ENCODE measurements around the gene INCA1.
A peak's percentile ranks its signal among the peaks of the same experiment; 100 is the strongest.

INCA1 gene

DNA sequence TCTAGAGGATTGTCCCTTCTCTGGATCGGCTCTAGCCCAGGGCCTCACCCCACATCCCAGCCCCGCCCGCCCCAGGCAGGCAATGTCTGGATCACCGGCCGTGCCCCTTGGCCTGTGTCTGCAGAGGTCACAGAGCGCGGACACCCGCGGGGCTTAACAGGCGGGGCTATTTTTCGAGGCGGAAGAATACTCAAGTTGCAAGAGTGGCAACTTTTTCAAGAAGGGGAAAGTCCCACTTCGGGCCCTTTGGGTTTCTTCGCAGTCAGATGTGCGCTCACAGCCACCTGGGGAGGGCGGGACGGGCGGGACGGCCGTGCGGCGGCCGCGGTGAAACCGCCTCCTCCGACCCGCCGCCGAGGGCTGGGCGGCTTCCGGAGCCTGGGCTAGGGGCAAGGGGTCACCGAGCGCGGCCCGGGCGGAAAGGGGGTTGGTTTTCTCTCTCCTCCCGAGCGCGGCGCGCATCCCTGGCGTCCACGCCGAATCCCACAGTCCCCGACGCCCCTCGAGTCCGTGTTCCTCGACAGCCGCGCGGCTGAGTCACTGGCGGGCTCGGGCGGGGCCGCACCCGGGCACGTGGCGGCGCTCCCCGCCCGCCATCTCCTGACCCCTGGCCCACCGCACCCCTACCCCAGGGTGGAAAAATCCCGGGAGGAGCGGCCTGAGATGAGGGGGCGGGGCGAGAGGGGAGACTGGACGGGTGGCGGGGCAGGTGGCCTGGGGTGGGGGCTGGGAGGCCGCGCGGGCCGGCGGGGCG, 47.8 kb downstream of the INCA1 start:
- DNase-seq (peak; percentile 79), ATAC-seq (ENCODE audit: insufficient read depth, low read depth) (peak; percentile 33)
- Histone ChIP-seq H3K4me1 (ENCODE audit: insufficient read depth, low read length) (peaks cover 49% of the 10 kb centered on the region), H3K9me3 (ENCODE audit: insufficient read depth, low read length, severe bottlenecking) (no peaks in the 10 kb centered on the region), H3K79me2 (ENCODE audit: insufficient read depth, low read length) (peaks cover 49% of the 10 kb centered on the region), H3K27me3 (ENCODE audit: insufficient read depth, low read length, poor library complexity) (no peaks in the 10 kb centered on the region), H3K27ac (ENCODE audit: low read length) (peak overlapping the region; percentile 99), H4K20me1 (ENCODE audit: insufficient read depth, low read length) (peaks cover 31% of the 10 kb centered on the region), H3K36me3 (ENCODE audit: insufficient read depth, low read length) (peaks cover 37% of the 10 kb centered on the region), H2AFZ (ENCODE audit: low read depth, low read length) (peak overlapping the region; percentile 82), H3K9ac (ENCODE audit: low read depth, low read length) (peak overlapping the region; percentile 98), H3K4me2 (ENCODE audit: insufficient read depth, low read length) (peak overlapping the region; percentile 93), H3K4me3 (ENCODE audit: low read depth in 1 of 2, low read length in 2 of 2) (peak overlapping the region; percentile 71 to 91)
- TF ChIP-seq, protein P1, sequence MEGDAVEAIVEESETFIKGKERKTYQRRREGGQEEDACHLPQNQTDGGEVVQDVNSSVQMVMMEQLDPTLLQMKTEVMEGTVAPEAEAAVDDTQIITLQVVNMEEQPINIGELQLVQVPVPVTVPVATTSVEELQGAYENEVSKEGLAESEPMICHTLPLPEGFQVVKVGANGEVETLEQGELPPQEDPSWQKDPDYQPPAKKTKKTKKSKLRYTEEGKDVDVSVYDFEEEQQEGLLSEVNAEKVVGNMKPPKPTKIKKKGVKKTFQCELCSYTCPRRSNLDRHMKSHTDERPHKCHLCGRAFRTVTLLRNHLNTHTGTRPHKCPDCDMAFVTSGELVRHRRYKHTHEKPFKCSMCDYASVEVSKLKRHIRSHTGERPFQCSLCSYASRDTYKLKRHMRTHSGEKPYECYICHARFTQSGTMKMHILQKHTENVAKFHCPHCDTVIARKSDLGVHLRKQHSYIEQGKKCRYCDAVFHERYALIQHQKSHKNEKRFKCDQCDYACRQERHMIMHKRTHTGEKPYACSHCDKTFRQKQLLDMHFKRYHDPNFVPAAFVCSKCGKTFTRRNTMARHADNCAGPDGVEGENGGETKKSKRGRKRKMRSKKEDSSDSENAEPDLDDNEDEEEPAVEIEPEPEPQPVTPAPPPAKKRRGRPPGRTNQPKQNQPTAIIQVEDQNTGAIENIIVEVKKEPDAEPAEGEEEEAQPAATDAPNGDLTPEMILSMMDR (IDR thresholded peaks at IDR 0.05; ENCODE audit: borderline replicate concordance, extremely low read depth, low read length, poor library complexity, severe bottlenecking): no peak
- no peak for TF ChIP-seq EZH2 (IDR thresholded peaks at IDR 0.05; ENCODE audit: borderline replicate concordance, low read depth, low read length, severe bottlenecking)

DNA sequence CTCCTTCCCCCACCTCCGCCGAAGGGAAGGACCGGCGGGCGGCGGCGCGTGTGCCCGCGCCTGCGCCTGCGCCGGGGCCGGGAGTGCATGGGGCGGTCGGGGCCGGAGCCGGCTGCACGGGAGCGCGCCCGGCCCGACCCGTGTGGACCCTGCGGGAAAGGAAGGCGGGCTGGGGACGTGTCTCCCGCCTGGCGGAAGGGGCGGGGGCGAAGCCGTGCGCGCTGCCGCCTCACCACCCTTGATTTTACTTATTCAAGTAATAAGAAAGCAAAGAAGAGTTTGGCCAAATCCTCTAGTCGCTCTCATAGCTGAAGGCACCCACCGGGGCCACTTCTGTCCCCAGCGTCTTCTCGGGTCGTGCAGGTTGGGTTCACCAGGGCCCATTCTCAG, 48.4 kb downstream of the INCA1 start:
- peak overlapping the region; percentile 82 for H2AFZ ChIP-seq (ENCODE audit: low read depth, low read length)
- H3K4me1 ChIP-seq (ENCODE audit: insufficient read depth, low read length): peaks cover 55% of the 10 kb centered on the region
- H4K20me1 ChIP-seq (ENCODE audit: insufficient read depth, low read length): peaks cover 37% of the 10 kb centered on the region
- no peaks in the 10 kb centered on the region for H3K27me3 ChIP-seq (ENCODE audit: insufficient read depth, low read length, poor library complexity)
- H3K36me3 ChIP-seq (ENCODE audit: insufficient read depth, low read length): peaks cover 42% of the 10 kb centered on the region
- no peaks in the 10 kb centered on the region for H3K9me3 ChIP-seq (ENCODE audit: insufficient read depth, low read length, severe bottlenecking)
- H3K79me2 ChIP-seq (ENCODE audit: insufficient read depth, low read length): peaks cover 55% of the 10 kb centered on the region
- peak overlapping the region; percentile 99 for H3K27ac ChIP-seq (ENCODE audit: low read length)
- peak overlapping the region; percentile 71 to 91 for H3K4me3 ChIP-seq (ENCODE audit: low read depth in 1 of 2, low read length in 2 of 2)
- ATAC-seq (ENCODE audit: insufficient read depth, low read depth) (peak; percentile 48), DNase-seq (peak; percentile 85)
- TF ChIP-seq EZH2 (IDR thresholded peaks at IDR 0.05; ENCODE audit: borderline replicate concordance, low read depth, low read length, severe bottlenecking): no peak
- TF ChIP-seq, protein P1 (IDR thresholded peaks at IDR 0.05; ENCODE audit: borderline replicate concordance, extremely low read depth, low read length, poor library complexity, severe bottlenecking): no peak
- peak overlapping the region; percentile 93 for H3K4me2 ChIP-seq (ENCODE audit: insufficient read depth, low read length)
- H3K9ac ChIP-seq (ENCODE audit: low read depth, low read length): peak overlapping the region; percentile 98

DNA sequence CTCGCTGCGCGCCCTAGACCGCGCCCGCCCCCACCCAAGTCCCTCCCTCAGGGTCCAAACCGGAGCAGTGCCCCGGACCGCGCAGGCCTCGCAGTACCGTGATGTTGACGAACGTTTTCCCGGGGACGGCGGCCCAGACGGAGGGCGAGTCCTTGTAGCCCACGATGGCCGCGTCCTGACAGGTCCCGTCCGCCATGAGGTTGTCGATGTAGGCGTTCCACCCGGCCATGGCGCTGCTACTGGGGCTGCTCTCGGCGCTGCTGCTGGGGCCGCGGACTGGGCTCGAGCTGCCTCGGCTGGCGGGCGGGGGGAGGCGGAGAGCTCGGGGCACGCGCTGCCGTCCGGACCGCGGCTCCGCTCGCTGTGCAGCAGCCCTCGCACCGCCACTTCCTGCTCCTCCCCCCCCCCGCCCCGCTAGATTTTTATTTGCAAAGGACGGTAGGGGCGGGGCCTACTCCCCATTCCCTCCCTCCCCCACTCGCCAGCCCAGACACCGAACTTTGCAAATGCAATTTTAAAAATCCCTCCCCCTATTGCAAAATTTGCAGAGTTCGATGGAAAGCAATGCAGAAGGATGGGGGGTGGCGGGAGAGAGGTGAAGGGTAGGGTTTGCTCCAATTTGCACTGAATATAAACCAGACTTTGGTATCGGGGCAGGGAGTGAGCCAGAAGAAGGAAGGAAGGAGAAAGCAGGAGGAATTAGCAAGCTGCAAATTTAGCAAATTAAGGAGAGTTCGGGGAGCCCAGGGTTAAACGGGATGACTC, 49.0 kb downstream of the INCA1 start, which contains the start of gene PFN1:
Gene PFN1, minus strand, starts transcription at position 365 of the 765 bp plus-strand sequence. Its CDS starts 136 bp downstream, at position 229.
- Histone ChIP-seq H4K20me1 (ENCODE audit: insufficient read depth, low read length) (peaks cover 38% of the 10 kb centered on the region), H3K4me2 (ENCODE audit: insufficient read depth, low read length) (peak within 1 kb of the TSS; percentile 97), H3K79me2 (ENCODE audit: insufficient read depth, low read length) (peaks cover 61% of the 10 kb centered on the region), H3K9me3 (ENCODE audit: insufficient read depth, low read length, severe bottlenecking) (no peaks in the 10 kb centered on the region), H3K27me3 (ENCODE audit: insufficient read depth, low read length, poor library complexity) (no peaks in the 10 kb centered on the region), H3K4me1 (ENCODE audit: insufficient read depth, low read length) (peaks cover 60% of the 10 kb centered on the region), H3K9ac (ENCODE audit: low read depth, low read length) (peak within 1 kb of the TSS; percentile 98), H3K27ac (ENCODE audit: low read length) (peak within 1 kb of the TSS; percentile 99), H3K36me3 (ENCODE audit: insufficient read depth, low read length) (peaks cover 47% of the 10 kb centered on the region), H2AFZ (ENCODE audit: low read depth, low read length) (peak within 1 kb of the TSS; percentile 82), H3K4me3 (ENCODE audit: low read depth in 1 of 2, low read length in 2 of 2) (peak within 1 kb of the TSS; percentile 72 to 91)
- TF ChIP-seq, protein P1 (IDR thresholded peaks at IDR 0.05; ENCODE audit: borderline replicate concordance, extremely low read depth, low read length, poor library complexity, severe bottlenecking): peak; percentile 8
- TF ChIP-seq EZH2 (IDR thresholded peaks at IDR 0.05; ENCODE audit: borderline replicate concordance, low read depth, low read length, severe bottlenecking): no peak
- DNase-seq (peak; percentile 94), ATAC-seq (ENCODE audit: insufficient read depth, low read depth) (peak; percentile 37)

All from DND-41 (cell line).